Mammary epithelial cell (primary cell): ENCODE measurements around the gene COLEC11.

Experiments used
- CTCF ChIP-seq, 2 donors: IDR thresholded peaks in 1 of 2; conservative IDR thresholded peaks in 1 of 2; 2 replicates each; pipeline ENCODE4 v1.5.1; 2011 to 2012; ENCODE audit warnings: inconsistent platforms in 2 of 2, low read length in 2 of 2, mild to moderate bottlenecking in 2 of 2, control low read depth in 1 of 2, low read depth in 1 of 2; ENCODE audit not compliant: insufficient read depth in 1 of 2; ENCODE audit errors: extremely low read depth in 1 of 2
- EZH2 ChIP-seq: IDR thresholded peaks from 2 replicates; pipeline ENCODE4 v1.6.1; 2012; ENCODE audit warnings: low read length, inconsistent platforms, borderline replicate concordance

DNA sequence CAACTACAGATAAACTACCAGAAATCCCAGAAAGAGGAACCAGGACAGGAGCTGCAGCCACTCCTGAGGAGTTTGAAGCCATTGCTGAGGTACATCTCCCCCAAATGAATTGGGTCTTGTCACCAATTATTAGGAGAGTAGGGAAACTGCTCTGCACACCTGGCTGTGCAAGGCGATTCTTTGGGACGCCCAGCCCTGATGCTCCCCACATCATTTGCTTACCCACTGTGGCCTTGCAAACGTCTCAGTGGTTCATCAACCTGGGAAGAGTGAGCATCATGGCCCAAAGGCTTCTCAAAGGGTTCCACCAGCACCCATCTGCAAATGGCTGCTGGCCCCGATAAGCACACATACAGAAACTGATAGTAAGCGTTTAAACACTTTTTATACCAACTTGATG, 86.7 kb downstream of the COLEC11 start:
- TF ChIP-seq CTCF (conservative IDR thresholded peaks at IDR 0.05 in 1 of 2, IDR thresholded peaks at IDR 0.05 in 1 of 2; ENCODE audit: extremely low read depth in 1 of 2, insufficient read depth in 1 of 2, low read depth in 1 of 2, low read length in 2 of 2) = no peak
- no peak for TF ChIP-seq EZH2
